Islet precursor cell (in vitro differentiated cells): Measurements from ENCODE around the gene CEP20.
A peak's percentile ranks its signal among the peaks of the same experiment; 100 is the strongest.

Experiments used
- DNase-seq: peaks from one replicate; pipeline ENCODE4 v3.0.0-alpha.2; 2018

The CEP20 gene

DNA sequence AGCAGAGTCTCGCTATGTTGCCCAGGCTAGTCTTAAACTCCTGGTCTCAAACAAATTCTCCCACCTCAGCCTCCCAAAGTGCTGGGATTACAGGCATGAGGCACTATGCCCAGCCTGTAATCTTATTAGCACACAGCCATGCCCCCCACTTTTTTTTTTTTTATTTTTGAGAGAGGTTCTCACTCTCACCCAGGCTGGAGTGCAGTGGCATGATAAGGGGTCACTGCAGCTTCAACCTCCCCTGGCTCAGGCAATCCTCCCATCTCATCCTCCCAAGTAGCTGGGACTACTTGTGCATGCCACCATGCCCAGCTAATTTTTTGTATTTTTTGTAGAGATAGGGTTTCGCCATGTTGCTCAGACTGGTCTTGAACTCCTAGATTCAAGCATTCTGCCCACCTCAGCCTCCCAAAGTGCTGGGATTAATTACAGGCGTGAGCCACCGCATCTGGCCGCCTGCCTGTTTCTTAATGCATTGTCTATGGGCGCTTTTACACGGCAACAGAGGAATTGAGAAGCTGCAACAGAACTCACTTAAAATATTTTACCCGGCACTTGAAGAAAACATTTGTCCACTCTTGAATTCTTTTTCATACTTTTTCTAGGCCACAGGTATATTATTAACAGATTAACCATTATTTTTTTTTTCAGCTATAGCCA is 8.8 kb upstream of the CEP20 start:
- no peak for DNase-seq

DNA sequence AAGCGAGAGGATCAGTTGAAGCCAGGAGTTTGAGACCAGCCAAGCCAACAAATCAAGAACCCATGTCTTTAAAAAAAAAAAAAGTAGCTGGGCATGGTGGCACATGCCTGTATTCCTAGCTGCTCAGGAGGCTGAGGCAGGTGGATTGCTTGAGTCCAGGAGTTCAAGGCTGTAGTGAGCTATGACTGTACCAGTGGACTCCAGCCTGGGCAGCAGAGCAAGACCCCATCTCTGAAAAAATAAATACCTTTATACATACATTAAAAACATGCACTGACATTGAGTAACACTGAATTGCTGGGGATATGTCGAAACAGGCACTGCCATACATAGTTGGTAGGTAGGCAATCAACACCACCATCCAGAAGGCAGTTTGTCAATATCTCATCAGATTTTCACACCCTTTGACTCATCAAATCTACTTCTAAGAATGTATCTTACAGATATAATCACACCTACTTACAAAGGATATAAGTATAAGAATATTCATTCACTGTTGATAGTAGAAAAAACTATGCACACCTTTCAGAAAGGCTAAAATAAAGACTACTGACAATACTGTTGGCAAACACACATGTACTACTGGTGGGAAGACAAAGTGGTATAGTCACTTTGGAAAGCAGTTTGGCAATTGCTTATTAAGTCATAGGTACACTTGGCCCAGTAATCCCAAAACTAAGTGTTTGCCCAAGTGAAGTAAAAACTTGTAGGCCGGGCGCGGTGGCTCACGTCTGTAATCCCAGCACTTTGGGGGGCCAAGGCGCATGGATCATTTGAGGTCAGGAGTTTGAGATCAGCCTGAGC is 6.4 kb upstream of the CEP20 start:
- DNase-seq, result no peak

DNA sequence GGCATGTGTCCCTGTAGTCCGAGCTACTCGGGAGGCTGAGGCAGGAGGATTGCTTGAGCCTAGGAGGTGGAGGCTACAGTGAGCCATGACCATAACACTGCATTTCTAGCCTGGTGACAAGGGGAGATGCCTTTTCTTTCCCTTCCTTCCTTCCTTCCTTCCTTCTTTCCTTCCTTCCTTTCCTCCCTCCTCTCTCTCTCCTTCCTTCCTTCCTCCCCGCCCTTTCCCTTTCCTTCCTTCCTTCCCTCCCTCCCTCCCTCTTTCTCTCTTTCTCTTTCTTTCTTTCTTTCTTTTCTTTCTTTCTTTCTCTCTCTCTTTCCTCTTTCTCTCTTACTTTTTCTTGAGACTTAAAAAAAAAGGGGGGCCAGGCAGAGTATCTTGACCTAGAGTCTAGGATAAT is 3.1 kb upstream of the CEP20 start:
- DNase-seq, result no peak

DNA sequence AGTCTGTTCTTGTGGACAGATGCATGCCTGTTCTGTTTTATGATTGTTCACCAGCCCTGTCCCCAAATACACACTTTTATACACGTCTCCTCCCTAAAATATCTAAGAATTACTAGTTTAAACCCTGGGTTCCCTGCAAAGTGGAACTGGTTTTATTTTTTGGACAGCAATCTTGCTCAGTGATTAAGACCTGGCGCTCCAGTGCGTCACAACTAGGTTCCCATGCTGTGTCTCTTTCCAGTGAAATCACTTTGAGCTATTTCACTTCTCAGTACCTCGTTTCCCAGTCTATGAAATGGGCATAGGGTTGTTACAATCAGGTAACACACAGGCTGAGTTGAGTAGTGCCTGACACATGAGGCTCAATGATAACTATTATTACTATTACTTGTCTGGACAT is 1.1 kb downstream of the CEP20 start:
- DNase-seq, result no peak

DNA sequence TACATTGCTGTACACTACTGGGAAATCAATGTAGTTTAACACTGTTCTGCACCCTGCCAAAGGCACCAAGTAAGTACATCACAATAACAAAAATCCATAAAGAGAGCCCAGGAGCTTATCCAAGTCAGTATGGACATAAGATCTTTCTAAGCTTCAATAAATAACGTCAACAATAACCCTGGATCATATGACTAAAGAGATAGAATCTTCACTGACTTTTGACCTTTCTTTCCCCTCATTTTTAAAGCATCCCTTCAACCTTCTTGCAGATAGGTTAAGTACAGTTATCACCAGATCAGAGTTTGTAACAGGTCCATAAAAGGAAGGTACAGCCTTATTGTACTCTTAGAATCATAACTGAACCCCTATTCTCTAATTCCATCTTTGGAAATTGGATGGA is 2.3 kb downstream of the CEP20 start:
- no peak for DNase-seq

DNA sequence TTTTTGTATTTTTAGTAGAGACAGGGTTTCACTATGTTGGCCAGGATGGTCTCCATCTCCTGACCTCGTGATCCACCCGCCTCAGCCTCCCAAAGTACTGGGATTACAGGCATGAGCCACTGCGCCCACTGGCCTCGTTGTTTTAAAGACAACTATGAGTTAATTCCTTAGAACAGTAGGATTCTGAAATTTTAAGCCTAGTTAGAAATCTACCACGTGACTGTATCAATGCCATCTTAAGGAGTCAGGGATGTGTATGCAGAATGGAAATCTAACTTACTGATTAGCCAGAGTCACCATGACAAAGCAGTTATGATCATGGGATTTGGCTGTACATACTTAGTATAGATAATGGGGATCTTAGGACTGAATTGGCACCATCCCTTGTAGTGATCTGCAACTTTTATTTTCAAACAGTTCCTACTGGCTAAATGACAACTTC is 2.8 kb downstream of the CEP20 start:
- DNase-seq, result no peak

DNA sequence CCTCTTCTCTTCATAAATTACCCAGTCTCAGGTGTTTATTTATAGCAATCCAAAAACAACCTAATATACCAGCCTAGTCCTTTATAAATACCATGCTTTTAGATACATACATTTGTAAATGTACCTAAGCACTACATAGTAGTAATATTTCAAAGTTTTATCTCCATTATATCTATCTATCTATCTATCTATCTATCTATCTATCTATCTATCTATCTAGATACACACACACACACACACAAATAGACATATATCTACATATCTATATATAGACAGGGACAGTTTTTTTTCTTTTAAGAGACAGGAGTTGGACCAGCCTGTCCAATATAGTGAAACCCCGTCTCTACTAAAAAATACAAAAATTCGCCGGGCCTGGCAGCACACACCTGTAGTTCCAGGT is 5.8 kb downstream of the CEP20 start:
- DNase-seq, result no peak

DNA sequence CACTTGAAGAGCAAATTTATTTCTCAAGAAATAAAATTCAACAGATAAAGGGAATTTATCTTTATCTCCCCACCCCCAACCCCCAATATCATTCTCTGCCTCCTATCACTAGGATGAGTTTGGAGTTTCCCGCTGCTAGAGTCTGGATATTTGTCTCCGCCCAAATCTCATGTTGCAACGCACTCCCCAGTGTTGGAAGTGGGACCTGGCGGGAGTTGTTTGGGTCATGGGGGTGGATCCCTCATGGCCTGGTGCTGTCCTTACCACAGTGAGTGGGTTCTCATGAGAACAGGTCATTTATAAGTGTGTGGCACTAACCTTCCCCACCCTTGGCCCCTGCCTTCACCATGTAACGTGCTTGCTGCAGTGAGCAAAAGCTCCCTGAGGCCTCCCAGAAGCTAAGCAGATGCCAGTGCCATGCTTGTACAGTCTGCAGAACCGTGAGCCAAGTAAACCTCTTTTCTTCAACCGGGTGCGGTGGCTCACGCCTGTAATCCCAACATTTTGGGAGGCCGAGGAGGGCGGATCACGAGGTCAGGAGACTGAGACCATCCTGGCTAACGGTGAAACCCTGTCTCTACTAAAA is 6.5 kb downstream of the CEP20 start:
- DNase-seq, result no peak

DNA sequence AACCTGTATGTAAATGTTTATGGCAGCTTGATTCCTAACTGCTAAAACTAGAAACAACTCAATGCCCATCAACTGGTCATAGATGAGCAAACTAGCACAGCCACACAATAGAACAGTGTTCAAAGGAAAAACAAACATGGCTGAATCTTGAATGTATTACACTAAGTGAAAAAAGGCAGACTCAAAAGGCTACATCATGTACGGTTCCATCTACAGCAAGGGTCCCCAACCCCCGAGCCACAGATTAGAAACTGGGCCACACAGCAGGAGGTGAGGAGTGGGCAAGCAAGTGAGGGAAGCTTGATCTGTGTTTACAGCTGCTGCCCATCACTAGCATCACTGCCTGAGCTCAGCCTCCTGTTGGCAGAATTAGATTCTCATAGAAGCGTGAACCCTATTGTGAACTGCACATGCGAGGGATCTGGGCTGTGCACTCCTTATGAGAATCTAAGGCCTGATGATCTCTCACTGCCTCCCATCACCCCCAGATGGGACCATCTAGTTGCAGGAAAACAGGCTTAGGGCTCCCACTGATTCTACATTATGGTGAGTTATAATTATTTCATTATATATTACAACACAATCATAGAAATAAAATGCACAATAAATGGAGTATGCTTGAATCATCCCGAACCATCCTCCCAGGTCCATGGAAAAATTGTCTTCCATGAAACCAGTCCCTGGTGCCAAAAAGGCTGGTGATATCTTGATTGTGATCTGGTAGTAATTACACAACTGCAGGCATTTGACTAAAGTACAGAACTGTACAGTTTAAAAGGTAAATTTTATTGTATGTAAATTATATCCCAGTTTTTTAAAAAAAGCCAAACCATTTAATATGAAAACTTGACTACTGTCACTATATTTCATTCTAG is 7.7 kb downstream of the CEP20 start:
- DNase-seq, result no peak

DNA sequence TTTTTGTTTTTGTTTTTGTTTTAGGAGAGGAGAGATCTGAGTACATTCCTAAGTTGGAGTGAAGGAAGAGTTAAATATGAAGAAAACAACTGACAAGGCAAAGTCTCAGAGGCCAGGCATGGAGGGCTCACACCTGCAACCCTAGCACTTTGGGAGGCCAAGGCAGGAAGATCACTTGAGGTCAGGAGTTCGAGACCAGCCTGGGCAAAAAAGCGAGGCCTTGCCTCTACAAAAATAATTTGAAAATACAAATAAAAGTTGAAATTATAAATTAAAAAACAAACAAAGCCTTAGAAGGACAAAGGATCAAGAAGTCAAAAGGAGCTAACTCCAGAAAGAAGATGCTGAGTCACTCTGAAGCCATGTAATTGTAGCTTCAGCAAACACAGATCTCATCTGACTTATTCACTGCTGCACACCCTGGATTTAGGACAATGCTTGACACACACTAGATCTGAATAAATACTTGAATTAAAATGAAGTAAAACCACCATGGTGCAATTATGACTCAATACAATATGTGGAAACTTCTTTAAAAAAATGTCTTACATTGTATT is 9.1 kb downstream of the CEP20 start:
- no peak for DNase-seq

DNA sequence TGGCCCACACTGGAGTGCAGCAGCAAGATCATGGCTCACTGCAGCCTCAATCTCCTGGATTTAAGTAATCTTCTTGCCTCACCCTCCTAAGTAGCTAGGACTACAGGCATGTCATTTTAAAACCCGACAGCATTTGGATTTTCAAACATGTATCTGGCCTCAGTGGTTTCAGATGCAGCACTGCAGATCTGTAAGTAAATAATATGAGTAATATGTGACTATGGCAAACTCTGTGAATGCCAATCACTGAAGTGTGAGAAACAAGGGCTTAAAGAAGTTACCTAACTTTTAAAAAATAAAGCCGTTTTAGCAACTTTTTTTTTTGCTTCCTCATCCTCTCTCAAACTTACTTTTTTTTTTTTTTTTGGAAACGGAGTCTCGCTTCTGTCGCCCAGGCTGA is 11.9 kb downstream of the CEP20 start:
- no peak for DNase-seq

DNA sequence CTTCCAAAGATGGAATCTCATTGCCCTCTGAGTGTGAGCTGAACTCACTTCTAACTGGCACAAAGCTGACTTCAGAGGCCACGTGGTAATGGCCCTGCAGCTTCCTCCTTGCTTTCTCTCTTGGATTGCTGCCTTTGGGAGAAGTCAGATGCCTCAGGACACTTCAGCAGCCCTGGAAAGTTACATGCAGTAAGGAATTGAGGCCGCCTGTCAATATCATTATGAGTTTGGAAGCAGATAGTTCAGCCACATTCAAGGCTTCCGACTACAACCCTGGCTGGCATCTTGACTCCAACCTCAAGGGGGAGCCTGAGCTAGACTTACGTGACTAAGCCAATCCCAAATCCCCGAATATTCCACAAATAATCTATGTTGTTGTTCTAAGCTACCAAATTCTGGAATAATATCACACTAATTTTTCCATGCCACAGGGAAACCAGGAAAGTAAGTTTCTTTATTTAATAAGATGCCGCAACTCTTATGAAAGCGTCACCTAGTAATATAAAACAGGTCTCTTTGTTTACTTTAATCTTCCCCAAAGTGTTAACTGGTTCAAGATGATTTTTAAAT is 13.6 kb downstream of the CEP20 start:
- DNase-seq, result peak; percentile 69

DNA sequence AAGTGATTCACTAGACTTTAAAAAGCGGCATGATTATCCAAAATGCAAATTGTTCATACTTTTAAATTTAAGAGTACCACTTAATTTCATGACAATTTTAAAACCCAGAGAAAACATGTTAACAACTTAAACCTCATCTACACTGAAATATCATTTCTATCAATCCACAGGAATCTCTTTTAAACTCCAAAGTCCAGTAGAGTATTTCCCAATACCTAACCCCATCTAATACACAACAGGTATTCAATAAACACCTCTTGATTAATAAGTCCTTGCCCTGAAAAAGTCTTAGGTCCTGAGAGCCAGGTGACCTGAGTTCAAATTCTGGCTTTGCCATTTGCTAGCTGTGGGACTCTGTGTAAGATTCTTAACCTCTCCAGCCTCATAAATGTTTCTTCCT is 14.7 kb downstream of the CEP20 start:
- DNase-seq, result no peak

DNA sequence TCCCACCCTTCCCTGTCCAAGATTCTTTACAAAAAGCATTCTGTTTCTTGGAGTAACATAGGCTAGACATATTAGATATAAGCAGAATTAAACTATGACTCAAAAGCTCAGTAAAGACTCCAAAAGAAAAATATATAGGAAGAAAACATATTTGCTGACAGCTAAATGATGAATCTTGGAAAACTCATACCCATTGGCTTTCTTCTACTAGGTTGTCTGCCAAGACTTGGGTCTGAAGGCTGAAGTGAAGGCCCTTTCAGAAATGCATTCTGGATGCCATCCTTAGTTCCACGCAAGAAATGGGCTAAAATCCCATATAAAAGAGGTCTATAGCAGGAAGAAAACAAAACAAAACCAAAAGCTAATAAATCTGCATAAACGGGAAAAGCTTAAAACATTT is 15.1 kb downstream of the CEP20 start:
- no peak for DNase-seq

DNA sequence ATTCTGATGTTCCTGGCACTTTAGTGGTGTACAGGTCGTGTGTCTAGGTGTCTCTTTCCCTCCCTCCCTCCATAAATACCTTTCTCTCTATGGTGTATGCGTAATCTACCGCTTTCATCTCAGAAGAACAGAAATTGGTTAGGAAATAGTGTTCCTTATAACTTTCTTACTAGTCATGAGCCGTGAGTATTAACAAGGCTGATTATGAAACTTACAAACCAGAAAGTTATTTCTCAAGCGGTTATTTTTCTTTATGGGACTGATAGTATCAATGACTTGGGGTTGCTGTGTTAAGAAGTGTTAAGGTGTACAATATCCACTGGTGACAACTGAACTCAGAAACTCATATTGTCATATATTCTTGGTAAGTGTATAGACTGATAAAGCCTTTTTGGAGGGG is 18.4 kb downstream of the CEP20 start:
- DNase-seq, result no peak

DNA sequence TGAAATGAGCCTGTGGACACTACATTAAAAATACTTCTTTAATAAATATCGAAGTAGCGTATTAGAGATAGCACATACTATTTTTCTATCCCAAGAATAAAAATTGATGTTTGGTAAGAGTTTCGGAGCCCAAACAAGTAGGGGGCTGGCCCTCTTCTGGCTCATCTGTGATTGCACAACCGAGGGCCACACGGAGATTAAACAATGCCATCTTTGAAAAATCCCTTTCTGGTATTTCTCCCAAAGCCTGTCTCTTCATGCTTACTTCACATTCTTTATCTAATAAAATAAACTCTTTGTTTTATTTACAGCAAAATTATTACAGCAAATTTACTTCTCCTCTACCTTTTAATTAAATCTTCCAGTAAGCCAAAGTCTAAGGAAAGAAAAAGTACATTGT is 22.0 kb downstream of the CEP20 start:
- DNase-seq, result no peak

DNA sequence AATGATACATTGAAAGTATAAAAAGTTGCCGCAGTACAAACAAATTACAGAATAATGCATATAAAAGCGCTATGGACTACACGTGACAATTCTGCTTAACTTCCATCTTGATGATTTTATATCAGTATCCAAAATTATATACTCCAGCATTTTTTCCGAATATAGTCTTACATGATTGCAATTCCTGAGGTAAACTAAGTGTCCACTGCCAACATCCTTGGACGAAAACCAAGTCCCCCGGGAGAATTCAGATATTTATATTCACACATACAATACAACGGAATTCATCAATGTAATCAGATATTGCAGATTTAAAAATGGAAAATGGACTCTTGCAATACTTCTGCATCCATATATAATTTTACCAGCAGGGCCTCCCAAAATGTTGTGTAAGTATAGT is 22.7 kb downstream of the CEP20 start:
- DNase-seq, result no peak

DNA sequence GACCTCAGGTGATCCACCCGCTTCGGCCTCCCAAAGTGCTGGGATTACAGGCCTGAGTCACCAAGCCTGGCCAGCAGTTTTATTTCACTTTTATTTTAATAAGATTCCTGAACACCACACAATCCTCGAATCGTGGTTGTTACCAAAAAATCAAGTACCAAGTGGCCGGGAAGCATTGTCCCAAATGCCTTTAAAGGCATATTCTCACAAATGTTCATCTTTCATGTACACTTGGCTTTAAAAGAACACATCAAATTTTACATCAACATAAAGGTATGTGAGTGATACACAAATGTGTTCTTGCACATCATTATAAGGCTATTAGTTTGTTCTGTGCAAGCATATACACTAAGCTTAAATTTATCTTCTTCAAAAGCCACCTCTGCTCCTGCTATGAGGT is 23.5 kb downstream of the CEP20 start:
- no peak for DNase-seq

DNA sequence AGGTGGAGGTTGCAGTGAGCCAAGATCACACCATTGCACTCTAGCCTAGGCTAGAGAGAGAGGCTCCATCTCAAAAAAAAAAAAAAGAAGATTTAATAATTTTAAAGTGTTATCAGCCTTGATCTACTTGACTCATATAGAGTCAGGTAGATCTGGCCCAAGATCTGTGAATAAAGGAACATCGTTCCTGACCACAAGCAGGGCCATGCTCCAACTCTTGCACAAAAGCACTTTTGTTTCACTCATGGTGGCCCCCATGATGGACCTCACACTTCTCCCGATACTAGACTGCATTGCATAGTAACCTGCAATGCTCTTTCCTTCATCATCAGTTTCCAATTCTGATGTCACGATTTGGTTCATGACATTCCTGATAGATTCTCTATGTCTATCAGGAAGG is 26.4 kb downstream of the CEP20 start:
- DNase-seq, result no peak

DNA sequence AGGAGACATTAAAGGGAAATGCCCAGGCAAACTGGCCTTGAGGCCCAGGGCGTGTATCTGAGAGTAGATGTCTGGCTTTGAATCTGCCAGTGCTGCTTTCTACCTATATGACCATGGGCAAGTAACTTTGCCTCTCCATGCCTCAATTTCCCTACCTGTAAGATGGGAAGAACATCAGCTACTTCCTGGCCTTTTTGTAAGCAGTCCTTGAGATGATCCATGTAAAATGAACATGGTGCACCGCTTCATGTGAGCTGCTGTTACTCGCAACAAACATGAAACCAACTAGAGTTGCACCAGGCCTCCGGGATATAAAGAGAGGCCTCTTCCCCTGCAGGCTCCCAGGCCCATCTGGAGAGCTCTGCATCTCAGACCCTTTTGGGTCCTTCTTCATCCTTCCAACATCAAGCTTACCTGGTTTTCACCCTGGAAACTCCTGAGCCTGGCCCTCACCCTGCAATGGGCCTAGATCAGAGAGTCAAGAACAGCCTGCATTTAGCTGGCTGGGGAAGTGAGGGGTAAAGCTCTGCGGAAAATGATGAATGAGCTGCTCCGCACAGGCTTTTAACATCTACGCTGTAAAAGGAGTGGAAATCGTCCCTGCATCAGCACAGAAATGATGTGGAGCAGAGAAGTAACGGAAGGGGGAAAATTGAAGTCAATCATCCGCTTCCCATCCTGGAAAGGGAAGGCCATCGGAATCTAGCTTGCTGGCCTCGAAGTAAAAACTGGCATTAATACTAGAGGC is 29.3 kb downstream of the CEP20 start:
- no peak for DNase-seq

DNA sequence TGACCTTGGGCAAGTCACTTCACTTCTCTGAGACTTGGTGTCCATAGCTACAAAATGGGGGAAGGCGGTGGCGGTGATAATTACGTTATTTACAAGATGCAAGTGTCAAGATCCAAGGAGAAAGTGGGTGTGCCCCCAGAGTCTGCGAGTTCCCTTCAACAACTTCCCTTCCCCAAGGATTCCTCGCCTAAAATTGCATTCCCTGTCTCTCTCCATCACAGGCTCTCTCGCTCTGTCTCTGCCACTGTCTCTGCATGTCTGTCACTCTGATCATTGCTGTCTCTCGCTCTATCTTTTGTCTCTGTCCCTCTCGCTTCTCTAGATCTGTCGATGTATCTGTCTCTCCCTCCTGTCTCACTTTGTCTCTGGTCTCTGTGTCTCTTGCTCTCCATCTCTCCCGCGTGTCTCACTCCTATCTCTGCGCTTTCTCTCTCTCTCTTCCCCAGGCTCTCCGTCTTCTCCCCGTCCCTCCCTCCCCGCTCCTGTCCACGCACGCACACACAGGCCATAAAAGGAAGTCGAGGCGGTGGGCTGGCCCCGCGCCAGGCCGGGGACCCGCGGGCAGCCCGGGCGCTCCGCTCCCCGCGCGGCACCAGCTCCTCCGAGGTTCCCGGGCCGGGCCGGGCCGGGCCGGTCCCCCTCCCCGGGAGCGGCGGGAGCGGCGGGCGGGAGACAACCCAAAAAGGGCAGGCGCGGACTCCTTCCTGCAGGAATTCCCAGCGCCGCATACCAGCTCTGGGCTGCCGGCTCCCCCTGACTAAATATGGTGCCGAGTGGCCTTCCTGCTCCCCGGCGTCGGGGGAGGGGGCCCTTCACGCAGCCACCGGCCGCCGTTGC is 30.5 kb downstream of the CEP20 start:
- peak; percentile 75 for DNase-seq
